Measurements from ENCODE around the gene SPHK1.

DNA sequence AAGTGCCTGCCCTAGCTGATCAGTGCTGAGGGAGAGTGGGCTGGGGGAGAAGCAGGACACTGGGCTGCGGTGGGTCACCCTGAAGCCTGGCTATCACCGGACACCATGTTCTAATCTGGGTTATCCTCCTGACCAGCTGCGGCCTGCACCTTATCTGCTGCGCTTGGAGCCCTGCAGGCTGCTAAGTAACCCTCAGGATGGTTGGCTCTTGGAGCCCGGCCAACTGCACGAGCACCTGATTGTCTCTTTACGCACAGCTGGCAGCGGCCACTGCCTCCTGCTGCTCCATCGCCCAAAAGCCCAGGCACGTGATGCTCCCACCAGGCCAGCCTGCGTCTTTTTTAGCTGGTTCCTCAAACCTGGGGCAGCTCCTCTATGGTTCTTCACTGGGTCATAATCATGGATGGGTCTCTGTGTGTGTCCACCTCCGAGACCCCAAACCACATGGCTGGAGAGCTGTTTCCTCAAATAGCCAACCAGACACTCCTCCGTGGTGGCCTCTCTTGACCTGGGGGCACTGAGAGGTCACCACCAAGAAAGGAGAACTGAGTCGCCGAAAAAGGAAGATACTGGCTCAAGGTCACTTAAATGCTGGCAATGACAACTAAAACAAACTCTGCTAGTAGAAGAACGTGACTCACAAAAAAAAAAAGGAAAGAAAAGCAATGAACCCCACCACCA, 21.7 kb downstream of the SPHK1 start:
- TF ChIP-seq, protein P1, sequence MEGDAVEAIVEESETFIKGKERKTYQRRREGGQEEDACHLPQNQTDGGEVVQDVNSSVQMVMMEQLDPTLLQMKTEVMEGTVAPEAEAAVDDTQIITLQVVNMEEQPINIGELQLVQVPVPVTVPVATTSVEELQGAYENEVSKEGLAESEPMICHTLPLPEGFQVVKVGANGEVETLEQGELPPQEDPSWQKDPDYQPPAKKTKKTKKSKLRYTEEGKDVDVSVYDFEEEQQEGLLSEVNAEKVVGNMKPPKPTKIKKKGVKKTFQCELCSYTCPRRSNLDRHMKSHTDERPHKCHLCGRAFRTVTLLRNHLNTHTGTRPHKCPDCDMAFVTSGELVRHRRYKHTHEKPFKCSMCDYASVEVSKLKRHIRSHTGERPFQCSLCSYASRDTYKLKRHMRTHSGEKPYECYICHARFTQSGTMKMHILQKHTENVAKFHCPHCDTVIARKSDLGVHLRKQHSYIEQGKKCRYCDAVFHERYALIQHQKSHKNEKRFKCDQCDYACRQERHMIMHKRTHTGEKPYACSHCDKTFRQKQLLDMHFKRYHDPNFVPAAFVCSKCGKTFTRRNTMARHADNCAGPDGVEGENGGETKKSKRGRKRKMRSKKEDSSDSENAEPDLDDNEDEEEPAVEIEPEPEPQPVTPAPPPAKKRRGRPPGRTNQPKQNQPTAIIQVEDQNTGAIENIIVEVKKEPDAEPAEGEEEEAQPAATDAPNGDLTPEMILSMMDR (IDR thresholded peaks at IDR 0.05), result no peak
- TF ChIP-seq EP300 (IDR thresholded peaks at IDR 0.05), result no peak
- peak in 1 of 4 donors; percentile 17 for TF ChIP-seq POLR2AphosphoS5 (IDR thresholded peaks at IDR 0.05)
- TF ChIP-seq POLR2A (IDR thresholded peaks at IDR 0.05), result no peak

Data from sigmoid colon (tissue), 4 donors.